Psoas muscle (tissue), 8 donors: ENCODE results near the gene NAV2. TPM values are rescaled to one million over a fixed set of nuclear protein-coding genes. Genes with fewer than 3 reads are reported as not detected.

ENCODE experiments used
- ATAC-seq, 4 donors: fragments of 200-7000 bp; cut with Tn5 transposase; one replicate each; pipeline ENCODE4 v1.9.1; 2020; ENCODE audit warnings: moderate library complexity in 3 of 4, mild to moderate bottlenecking in 2 of 4
- DNase-seq, 2 donors: peaks; one replicate each; pipeline ENCODE4 v3.0.0-alpha.2; 2020
- H3K27ac ChIP-seq: fragments of 200-600 bp; one replicate; pipeline ENCODE4 v1.8.0; 2022
- H3K27me3 ChIP-seq, 3 donors: fragments of 200-600 bp in 1 of 3; one replicate each; pipeline versions ENCODE4 v1.6.1 to v1.8.0; 2013 to 2022; ENCODE audit warnings: low read length in 2 of 3, mild to moderate bottlenecking in 2 of 3, moderate library complexity in 1 of 3; ENCODE audit not compliant: insufficient read depth in 3 of 3
- H3K36me3 ChIP-seq, 2 donors: fragments of 200-600 bp in 1 of 2; one replicate each; pipeline versions ENCODE4 v1.6.1 to v1.8.0; 2013 to 2022; ENCODE audit warnings: low read depth in 1 of 2, mild to moderate bottlenecking in 1 of 2, moderate library complexity in 1 of 2; ENCODE audit not compliant: insufficient read depth in 1 of 2
- H3K4me1 ChIP-seq: fragments of 200-600 bp; one replicate; pipeline ENCODE4 v1.8.0; 2022
- H3K4me3 ChIP-seq: fragments of 200-600 bp; one replicate; pipeline ENCODE4 v1.8.0; 2022; ENCODE audit warnings: mild to moderate bottlenecking
- H3K9me3 ChIP-seq: fragments of 200-600 bp; one replicate; pipeline ENCODE4 v1.8.0; 2022
- CTCF ChIP-seq: fragments of 200-600 bp; IDR thresholded peaks from one replicate; pipeline ENCODE4 v1.8.0; 2022; ENCODE audit warnings: antibody characterized with exemption
- WGBS, 3 donors: extraction: QIAGEN DNeasy Blood & Tissue Kit; methylation state at CpG; one replicate each; pipeline versions ENCODE4 v1.1.6 to v1.1.7; 2013; 5-methylcytosine and 5-hydroxymethylcytosine counted together
- intact Hi-C, 2 donors: fragments of 100-400 bp; cut with DNase I; formaldehyde crosslinking; loops; one replicate each; pipeline versions ENCODE4 v1.11.0 to v1.14.2; 2022
- polyA plus RNA-seq, 3 donors: library from polyadenylated mRNA; stranded (reverse); fragments of 200-250 nt; gene quantifications; one replicate each; pipeline ENCODE4 v1.2.3, GENCODE V29; 2013
- total RNA-seq, 4 donors: library from RNA; stranded (reverse); fragmentation: NEBNext Ultra II Directional in 2 of 4; extraction: Animal tissue kit (Norgen Biotek cat#: 25700) in 2 of 4; gene quantifications; one replicate each; pipeline versions ENCODE4 v1.2.1 to v1.2.4, GENCODE V29; 2021 to 2023
- donor health status: healthy with polysubstance abuse.
- donor health status: DM: no; HTN: no; CAD: no; lungs with moderate emphysema.
- donor health status: Bipolar disorder and iron deficiency.
- donor health status: healthy.
- donor health status: DM: yes; HTN: yes; CAD: no.
- donor health status: DM: no; HTN: no; CAD: no.
- donor health status: DM: no; HTN: no; CAD: no.
- donor health status: DM: yes; HTN: yes; CAD: no.

The NAV2 gene
- total and polyA plus RNA-seq, 7 donors, result 0.68 to 21.8 (median 2.9) TPM

- no peak for TF ChIP-seq CTCF
- H3K27me3 ChIP-seq, result peaks cover 4 to 93% (median 47%) of the 10 kb centered on the region in 3 donors
- peak; percentile 51 to 78 (median 60) for ATAC-seq
Measured at GRCh38 chr11:20158597-20159257, 446.1 kb downstream of the NAV2 start.

GRCh38 chr11:20159466-20160381 is 447.1 kb downstream of the NAV2 start:
- intact Hi-C loops, result no loop called here
- WGBS, 3 donors, result 20 to 22% (median 22%) methylated on average over 61 to 65 of the region's 65 CpGs
- H3K4me1 ChIP-seq, result no peaks in the 10 kb centered on the region
- no peaks in the 10 kb centered on the region for H3K9me3 ChIP-seq
- H3K36me3 ChIP-seq, result no peaks in the 10 kb centered on the region
- no peak overlapping the region for H3K4me3 ChIP-seq
- H3K27me3 ChIP-seq, result peaks cover 0 to 99% (median 47%) of the 10 kb centered on the region in 3 donors
- DNase-seq (no peak), ATAC-seq (no peak)
- H3K27ac ChIP-seq, result no peak overlapping the region
- TF ChIP-seq CTCF, result no peak

More at GRCh38 chr11:20158597-20159257, 446.1 kb downstream of the NAV2 start:
- intact Hi-C loops, result no loop called here
- Histone ChIP-seq H3K9me3 (no peaks in the 10 kb centered on the region), H3K27ac (no peak overlapping the region), H3K4me1 (no peaks in the 10 kb centered on the region), H3K4me3 (no peak overlapping the region), H3K36me3 (no peaks in the 10 kb centered on the region)
- DNase-seq, result peak; percentile 44 to 58
- 3 to 5% (median 4%) methylated on average over 33 of the region's 33 CpGs for WGBS, 3 donors

GRCh38 chr11:20160425-20161229 is 448.0 kb downstream of the NAV2 start, which contains the start of gene DBX1:
Gene DBX1, minus strand, starts transcription at chr11:20160475. Its CDS starts 151 bp downstream, at chr11:20160324.
- no peak for TF ChIP-seq CTCF
- intact Hi-C loops, result no loop called here
- 14 to 22% (median 16%) methylated on average over 30 of the region's 30 CpGs for WGBS, 3 donors
- ATAC-seq (no peak), DNase-seq (no peak)
- Histone ChIP-seq H3K36me3 (no peaks in the 10 kb centered on the region), H3K9me3 (no peaks in the 10 kb centered on the region), H3K4me1 (no peaks in the 10 kb centered on the region), H3K27ac (no peak within 1 kb of the TSS), H3K4me3 (no peak within 1 kb of the TSS), H3K27me3 (peaks cover 0 to 99% (median 54%) of the 10 kb centered on the region in 3 donors)

- ATAC-seq (no peak), DNase-seq (no peak)
- no peaks in the 10 kb centered on the region for H3K36me3 ChIP-seq
- no peak for TF ChIP-seq CTCF
- intact Hi-C loops, result no loop called here
- H3K4me3 ChIP-seq, result no peak overlapping the region
- no peak overlapping the region for H3K27ac ChIP-seq
- no peaks in the 10 kb centered on the region for H3K4me1 ChIP-seq
- H3K27me3 ChIP-seq, result peaks cover 0 to 99% (median 52%) of the 10 kb centered on the region in 3 donors
- H3K9me3 ChIP-seq, result no peaks in the 10 kb centered on the region
- WGBS, 3 donors, result 4 to 5% (median 4%) methylated on average over 29 of the region's 29 CpGs
Measured at GRCh38 chr11:20161230-20161918, 448.7 kb downstream of the NAV2 start.
